HG03175 (cell line): ENCODE measurements around the gene CA9.

Experiments
- ATAC-seq: cut with Tn5 transposase; IDR thresholded peaks from one replicate; pipeline ENCODE4 v1.9.1; 2021; ENCODE audit warnings: mild to moderate bottlenecking, moderate library complexity; ENCODE audit not compliant: unreplicated experiment

Gene CA9

DNA sequence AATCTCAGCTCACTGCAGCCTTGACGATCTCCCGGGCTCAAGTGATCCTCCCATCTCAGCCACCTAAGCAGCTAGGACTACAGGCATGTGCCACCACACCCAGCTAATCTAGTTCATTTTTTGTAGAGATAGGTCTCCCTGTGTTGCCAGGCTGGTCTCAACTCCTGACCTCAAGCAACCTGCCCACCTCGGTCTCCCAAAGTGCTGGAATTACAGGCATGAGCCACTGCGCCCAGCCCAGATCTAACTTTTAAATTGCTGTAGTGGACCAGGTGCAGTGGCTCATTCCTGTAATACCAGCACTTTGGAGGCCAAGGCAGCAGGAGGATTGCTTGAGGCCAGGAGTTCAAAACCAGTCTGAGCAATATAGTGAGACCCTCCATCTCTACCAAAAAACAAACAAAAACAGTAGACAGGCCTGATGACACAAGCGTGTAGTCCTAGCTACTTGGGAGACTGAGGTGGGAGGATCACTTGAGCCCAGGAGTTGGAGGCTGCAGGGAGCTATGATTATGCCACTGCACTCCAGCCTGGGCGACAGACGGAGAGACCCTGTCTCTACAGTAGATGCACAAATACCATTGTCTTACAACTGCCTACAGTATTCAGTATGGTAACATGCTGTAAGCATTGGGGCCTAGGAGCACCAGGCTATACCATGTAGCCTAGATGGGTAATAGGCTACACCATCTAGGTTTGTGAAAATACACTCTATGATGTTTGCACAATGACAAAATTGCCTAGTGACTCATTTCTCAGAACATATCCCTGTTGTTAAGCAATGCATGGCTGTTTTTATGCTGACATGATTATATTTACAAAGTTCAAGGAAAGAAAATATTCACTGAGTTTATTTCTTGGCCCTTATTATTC is 21.5 kb upstream of the CA9 start:
- no peak for ATAC-seq

DNA sequence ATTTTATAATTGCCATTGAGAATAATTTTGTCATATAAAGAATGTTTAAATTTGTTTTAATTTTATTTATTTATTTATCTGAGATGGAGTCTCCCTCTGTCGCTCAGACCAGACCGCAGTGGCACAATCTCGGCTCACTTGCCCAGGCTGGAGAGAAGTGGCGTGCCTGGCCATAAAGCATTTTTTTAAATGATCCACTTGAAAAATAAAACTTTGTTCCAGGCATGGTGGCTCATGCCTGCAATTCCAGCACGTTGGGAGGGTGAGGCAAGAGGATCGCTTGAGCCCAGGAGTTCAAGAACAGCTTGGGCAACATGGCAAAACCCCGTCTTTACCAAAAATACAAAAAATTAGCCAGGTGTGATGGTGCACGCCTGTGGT is 20.9 kb upstream of the CA9 start:
- no peak for ATAC-seq

DNA sequence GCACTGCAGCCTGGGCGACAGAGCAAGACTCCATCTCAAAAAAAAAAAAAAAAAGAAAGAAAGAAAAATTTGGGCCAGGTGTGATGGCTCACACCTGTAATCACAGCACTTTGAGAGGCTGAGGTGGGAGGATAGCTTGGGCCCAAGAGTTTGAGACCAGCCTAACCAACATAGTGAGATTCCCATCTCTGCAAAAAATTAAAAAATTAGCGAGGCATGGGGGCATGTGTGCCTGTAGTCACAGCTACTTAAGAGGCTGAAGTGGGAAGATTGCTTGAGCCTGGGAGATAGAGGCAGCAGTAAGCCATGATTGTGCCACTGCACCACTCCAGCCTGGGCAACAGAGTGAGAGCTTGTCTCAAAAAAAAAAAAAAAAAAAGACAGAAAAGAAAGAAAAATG is 20.1 kb upstream of the CA9 start:
- no peak for ATAC-seq

DNA sequence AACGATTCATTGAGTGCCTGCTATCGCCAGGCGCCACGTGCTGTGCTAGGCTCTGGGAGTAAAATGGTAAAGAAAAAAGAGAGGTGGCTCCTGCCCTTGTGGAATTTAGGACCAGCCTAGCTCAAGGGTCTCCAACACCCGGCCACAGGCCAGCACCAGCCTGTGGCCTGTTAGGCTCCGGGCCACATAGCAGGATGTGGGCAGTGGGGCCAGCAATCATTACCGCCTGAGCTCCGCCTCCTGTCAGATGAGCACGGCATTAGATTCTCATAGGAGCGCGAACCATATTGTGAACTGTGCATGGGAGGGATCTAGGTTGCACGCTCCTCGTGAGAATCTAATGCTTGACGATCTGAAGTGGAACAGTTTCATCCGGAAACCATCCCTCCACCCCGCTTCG is 17.4 kb upstream of the CA9 start:
- ATAC-seq = no peak

DNA sequence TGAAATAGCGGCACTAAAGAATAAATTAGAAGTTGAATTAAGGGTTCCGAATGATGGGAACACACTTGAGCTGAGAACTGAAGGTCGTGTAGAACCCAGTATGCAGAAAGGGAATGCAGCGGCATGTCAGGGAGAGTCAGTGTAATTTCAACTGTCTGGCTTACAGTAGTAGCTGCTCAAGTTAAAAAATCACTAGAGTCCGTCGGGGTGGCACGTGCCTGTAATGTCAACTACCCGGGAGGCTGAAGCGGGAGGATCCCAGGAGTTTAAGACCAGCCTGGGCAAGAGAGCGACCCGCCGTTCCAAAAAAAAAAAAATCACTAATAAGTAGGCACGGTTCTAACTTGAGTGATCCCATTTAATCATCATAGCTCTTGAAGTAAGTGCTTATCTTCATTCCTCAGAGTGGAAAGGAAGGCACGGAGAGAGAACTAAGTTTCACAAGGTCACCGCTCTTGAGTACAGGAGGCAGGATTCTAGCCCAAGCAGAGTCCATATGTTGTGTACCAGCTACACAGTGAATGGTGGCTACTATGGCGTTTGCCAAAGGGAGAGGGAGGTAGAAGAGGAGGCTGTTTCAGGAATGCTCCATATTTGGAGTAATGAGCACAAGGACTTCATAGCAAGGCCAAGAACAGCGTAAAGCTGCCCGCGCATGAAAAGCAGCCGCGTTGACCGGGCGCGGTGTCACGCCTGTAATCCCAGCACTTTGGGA is 16.7 kb upstream of the CA9 start:
- no peak for ATAC-seq

DNA sequence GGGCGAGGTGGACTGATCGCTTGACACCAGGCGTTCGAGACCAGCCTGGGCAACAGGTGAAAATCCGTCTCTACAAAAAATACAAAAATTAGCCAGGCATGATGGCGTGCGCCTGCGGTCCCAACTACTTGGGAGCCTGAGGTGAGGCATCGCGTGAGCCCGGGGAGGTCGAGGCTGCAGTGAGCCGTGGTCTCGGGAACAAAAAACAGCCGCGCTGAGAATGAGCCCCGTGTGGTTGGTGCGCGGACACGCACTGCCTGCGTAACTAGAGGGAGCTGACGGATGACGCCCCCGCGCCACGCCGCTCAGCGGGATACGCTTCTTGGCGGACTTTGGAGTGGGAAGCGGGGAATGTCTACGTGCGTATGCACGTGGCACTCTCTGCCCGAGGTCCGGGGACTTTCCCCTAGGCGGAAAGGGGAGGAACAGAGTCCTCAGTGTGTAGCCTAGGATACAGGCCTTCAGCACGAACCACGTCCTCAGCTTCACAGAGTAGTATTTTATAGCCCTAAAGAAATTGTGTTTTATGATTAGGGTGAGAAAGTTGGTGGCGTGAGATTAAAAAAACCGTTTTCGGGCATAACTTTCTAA is 16.1 kb upstream of the CA9 start, which contains the start of gene RMRP:
Gene RMRP, minus strand, starts transcription at position 474 of the 591 bp plus-strand sequence.
- peak; percentile 86 for ATAC-seq

DNA sequence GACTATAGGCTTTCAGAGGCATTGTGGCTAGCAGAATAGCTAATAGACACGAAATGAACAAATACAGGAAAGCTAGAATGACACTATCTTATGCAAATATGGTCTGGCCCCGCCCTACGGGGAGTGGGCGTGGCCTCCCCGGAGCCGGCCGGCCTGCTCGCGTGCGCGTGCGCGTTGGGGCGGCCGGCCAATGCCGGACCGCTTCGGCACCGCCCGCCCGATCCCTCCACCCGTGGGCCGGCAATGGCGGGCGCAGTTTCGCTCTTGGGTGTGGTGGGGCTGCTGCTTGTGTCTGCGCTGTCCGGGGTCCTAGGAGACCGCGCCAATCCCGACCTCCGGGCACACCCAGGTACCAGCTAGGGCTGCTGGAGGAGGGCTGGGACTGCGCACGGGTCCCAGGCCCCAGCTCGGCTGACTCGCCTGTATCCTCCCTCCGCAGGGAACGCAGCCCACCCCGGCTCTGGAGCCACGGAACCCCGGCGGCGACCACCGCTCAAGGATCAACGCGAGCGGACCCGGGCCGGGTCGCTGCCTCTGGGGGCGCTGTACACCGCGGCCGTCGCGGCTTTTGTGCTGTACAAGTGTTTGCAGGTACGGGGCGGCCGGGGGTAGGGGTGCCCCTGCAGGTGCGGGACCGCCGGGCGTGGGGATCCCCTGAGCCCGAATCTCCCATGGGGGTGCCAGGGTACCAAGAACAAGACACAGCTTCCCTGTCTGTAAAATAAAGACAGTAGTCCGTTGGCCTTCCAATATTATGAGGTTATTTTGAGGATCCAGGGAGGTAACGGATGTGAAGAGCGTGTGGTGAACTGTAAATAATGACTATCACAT is 15.4 kb upstream of the CA9 start, which contains the start of gene CCDC107:
Gene CCDC107, plus strand, starts transcription at position 156 of the 831 bp plus-strand sequence. Its CDS starts 88 bp downstream, at position 244.
- ATAC-seq = peak; percentile 66

DNA sequence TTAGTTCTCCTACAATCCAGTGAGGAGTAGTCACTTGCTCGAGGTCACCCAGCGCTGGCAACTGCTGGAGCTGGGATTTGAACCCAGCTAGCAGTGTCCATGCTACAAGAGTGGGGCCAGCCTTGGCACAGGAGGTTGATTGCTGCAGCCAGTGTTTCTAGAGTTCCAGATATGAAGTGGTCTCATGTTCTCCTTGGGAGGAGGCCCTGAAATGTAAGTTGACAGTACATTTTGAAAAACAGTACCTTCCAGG is 14.8 kb upstream of the CA9 start:
- ATAC-seq = no peak

DNA sequence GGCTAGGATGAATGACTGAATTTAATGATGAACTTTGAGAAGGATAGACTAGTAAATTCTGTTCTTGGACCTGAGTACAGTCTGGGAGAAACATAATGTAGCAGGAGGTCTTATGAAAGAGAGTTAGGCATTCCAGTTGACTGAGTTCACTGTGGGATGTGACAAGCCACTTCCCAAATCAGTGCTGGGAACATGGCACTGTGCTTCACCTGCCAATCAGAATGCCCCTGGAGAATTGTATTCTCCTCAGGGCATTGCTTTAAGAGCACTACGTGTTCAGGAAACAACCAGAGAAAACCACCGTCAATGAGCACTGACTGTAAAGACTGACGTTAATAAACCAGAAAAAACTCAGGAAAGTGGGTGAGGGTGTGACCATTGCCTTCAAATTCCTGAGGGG is 14.4 kb upstream of the CA9 start:
- no peak for ATAC-seq

DNA sequence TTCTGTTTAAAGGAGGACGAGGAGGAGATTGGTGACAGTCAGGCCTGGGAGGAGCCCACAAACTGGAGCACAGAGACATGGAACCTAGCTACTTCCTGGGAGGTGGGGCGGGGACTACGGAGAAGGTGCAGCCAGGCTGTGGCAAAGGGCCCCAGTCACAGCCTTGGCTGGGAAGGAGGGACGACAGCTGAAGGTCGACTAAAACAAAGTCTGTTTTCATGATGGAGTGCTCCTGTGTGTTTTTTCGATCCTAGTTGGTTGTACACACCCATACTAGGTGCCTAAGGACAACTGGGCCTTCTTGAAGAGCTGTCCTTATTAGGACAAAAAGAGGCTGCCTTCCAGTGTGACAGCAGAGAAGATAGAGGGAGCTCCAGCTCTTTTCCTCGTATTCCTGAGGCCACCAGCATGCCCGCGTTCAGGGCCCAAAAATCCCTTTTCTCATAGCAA is 12.7 kb upstream of the CA9 start:
- no peak for ATAC-seq

DNA sequence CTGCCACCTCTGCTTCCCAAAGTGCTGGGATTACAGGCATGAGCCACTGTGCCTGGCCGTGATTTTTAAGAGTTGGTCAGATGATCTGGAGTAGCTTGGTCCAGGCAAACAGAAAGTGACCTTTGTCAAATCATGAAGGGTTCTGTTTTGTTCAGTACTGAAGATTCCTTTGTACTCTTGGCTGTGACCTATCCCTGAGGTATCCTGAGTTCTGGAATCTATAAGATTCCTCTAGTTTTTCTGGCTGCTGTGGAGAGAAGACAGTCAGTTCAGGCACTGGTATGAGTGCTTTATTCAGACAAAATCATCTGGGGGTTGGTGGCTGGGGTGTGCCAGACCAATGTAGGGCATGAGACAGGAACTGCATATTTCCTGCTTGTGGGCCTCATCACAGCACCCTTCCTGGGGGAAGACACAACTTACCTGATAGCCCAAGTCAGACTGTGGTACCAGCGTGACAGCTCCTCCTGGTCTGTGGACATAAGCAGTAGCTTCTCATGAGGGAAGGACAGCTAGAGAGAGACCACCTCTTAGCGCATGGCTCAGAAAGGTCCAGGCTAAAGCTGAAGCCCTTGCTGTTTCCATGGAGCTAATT is 11.9 kb upstream of the CA9 start:
- ATAC-seq = no peak

DNA sequence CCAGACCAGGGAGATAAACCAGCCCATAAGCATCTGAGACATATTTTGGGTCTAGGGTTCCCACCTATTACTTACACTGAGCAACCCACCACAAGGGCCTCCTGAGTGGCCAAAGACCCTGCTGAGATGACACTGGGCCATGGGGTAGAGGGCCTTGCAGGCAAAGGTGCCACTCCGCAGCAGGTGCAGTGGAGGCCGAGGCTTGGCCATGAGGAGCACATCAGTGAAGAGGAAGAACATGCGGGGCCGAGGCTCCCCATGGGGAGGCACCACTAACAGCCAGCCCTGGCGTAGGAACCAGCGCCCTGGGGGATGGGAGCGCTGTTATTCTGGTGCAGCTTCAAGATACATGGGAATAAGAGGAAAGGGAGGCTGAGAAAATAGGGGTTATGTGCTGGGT is 11.3 kb upstream of the CA9 start:
- ATAC-seq = no peak

DNA sequence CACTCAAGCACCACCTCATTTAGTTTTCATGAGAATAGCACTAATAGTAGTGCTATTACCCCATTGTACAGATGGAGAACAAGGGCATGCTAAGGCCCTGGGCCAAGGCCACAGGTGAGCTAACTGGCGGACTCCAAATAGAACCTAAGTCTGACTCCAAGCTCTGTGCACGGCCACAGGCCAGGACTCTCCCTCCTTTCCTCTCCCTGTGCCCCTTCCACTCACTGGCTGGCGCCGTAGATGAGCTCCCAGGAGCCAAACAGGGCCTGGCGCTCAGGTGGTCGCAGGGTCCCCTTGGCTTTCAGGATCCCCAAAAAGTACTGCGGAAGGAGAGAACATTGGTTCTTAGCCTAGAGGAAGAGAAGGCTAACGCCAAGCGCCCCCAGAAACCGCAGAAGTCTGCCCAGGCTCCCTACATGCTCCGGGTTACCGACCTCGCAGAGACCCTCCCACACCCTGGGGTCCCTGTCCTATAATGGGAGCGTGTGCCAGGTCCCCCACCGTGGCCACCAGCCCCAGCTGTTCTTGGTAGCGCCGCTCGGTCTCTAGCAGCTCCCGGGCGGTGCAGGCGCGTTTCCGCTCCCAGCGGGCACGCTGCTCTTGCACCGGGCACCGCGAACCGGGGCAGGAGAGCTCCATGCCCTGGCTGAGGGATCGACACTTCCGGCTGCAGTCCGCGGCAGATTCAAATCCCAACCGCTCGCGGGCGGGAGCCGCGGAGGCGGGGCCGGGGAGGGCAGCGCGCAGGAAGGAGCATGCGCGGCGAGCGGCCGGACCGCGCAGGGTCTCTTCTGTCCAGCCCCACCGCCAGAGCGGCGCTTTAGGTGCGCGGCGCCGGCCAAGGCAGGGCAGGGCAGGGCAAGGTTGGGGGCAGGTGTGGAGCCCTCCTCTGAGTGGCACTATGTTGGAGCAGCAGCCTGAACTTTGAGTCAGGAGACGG is 8.9 kb upstream of the CA9 start, which contains the start of gene ARHGEF39:
Gene ARHGEF39, minus strand, starts transcription at position 665 of the 940 bp plus-strand sequence. Its CDS starts 26 bp downstream, at position 639.
- peak; percentile 70 for ATAC-seq

DNA sequence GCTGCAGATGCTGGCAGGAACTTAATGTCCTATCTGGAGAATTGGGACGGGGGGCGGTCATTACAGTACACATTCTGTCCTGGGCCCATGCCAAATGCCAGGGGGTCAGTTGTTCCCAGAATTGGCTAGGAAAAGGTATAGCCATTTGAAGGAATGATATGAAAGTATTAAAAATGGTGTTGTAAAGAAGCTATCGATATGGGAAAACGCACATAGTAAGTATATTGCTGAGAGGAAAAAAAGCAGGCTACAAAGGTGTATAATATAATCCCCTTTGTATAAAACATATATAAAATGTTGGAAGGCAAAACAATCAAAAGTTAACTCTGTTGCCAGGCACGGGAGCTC is 8.3 kb upstream of the CA9 start:
- ATAC-seq = no peak

DNA sequence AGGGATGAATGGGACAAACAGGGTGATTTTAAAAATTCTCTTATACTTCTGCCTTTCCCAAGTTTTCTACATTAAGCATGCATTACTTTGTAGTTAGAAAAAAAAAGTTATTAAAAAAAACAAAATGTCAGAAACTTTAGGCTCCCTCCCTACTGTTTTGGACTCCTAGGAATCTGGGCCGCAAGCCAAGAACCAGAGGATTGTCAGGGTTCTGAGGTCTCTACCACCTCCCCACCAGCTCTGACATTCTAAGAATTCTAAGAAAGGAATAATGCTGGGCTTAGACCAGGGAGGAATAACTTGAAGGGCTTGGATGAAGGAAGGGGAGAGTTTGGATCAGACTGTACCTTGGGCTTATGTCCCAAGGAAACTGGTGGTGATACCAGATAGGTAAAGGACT is 7.7 kb upstream of the CA9 start:
- ATAC-seq = no peak

DNA sequence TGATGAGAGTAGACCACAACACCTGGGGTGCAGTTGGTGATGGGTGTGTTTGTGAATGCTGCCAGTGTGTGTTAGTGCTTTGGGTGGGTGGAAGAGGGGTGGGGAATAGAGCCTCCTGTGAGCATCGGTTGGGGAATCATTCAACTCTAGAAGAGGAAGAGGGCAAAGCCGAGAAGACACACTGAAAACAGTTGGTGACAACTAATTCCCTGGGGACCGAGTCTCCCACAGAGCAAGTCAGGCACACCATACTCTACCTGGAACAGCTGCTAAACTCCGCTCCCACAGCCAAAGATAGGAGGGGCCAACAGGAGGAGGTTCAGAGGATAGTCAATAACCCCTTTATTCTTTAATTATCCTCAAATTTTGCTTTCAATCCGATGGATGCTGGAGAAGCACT is 7.2 kb upstream of the CA9 start:
- ATAC-seq = no peak

DNA sequence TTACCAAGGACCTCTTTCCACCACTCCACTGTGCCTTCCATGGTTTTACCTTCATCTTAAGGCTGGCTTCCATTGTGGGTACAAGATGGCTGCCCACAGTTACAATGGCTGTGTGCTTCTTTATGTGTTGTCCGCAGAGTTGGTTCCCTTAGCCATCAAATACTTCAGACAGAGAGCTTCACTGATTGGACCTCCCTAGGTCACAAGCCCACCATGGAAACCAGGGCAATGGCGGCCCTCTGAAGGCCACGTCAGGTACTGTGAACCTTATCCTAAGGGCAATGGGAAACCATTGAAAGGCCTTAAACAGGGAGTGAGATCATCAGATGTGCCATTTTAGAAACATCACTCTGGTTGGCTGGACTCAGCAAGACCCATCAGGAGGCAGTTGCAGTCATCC is 5.8 kb upstream of the CA9 start:
- no peak for ATAC-seq

DNA sequence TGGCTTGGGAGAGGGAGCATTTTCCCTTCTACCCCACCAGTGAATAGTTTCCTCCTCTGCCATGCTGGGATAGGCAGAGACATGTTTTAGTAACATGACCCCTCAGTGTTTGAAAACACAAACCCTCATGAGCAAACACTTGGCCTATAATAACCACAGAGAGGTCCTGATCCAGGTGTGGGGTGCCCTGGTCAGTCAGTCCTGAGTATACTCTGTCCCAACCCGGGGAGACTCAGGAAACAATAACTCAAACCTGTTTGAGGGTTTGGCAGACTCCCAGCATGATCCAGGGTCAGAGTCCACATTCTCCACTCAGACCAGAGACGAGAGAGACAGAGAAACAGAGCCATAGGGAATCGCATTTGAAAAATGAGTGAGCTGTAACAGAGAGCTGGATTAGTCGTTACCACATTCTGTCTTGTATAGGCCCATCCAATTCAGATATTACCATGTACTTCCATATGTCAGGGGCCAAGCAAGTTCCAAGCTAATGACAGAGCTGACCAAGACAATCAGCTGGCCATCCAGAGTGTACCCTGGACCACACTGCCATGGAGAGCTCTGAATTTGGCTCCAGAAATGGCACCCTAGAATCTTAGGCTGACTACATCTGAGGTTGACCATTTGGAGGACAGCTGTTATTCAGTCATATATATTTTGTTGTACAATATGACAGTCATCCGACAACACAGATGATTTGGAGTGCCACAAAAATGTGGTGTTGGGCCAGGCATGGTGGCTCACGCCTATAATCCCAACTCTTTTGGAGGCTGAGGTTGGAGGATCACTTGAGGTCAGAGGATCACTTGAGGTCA is 4.2 kb upstream of the CA9 start:
- ATAC-seq = no peak

DNA sequence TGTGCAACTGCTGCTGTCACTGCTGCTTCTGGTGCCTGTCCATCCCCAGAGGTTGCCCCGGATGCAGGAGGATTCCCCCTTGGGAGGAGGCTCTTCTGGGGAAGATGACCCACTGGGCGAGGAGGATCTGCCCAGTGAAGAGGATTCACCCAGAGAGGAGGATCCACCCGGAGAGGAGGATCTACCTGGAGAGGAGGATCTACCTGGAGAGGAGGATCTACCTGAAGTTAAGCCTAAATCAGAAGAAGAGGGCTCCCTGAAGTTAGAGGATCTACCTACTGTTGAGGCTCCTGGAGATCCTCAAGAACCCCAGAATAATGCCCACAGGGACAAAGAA is 265 bp downstream of the CA9 start:
- no peak for ATAC-seq
